ENCODE measurements around the gene AGPAT3.

Gene AGPAT3

GRCh38 chr21:44028287-44028659 lies 163.2 kb downstream of the AGPAT3 start:
- Histone ChIP-seq H3K9ac (ENCODE audit: low read depth, low read length) (no peak overlapping the region), H3K4me1 (ENCODE audit: control insufficient read depth, insufficient read depth, low read length) (peaks cover 16% of the 10 kb centered on the region), H3K36me3 (ENCODE audit: control insufficient read depth, insufficient read depth, low read length) (no peaks in the 10 kb centered on the region), H3K4me3 (ENCODE audit: low read depth, low read length) (no peak overlapping the region), H3K27me3 (ENCODE audit: control insufficient read depth, insufficient read depth, low read length) (no peaks in the 10 kb centered on the region), H3K9me3 (ENCODE audit: control insufficient read depth, insufficient read depth, low read length) (no peaks in the 10 kb centered on the region)

- H3K36me3 ChIP-seq (ENCODE audit: control insufficient read depth, insufficient read depth, low read length), result peaks cover under 1% of the 10 kb centered on the region
- no peak overlapping the region for H3K9ac ChIP-seq (ENCODE audit: low read depth, low read length)
- no peak overlapping the region for H3K4me3 ChIP-seq (ENCODE audit: low read depth, low read length)
- H3K4me1 ChIP-seq (ENCODE audit: control insufficient read depth, insufficient read depth, low read length), result peaks cover 16% of the 10 kb centered on the region
- no peaks in the 10 kb centered on the region for H3K9me3 ChIP-seq (ENCODE audit: control insufficient read depth, insufficient read depth, low read length)
- no peaks in the 10 kb centered on the region for H3K27me3 ChIP-seq (ENCODE audit: control insufficient read depth, insufficient read depth, low read length)
Observed at GRCh38 chr21:44029460-44030087, 164.6 kb downstream of the AGPAT3 start.

GRCh38 chr21:44035244-44035643 lies 170.2 kb downstream of the AGPAT3 start:
- no peak overlapping the region for H3K4me3 ChIP-seq (ENCODE audit: low read depth, low read length)
- no peaks in the 10 kb centered on the region for H3K4me1 ChIP-seq (ENCODE audit: control insufficient read depth, insufficient read depth, low read length)
- H3K9ac ChIP-seq (ENCODE audit: low read depth, low read length), result no peak overlapping the region
- no peaks in the 10 kb centered on the region for H3K9me3 ChIP-seq (ENCODE audit: control insufficient read depth, insufficient read depth, low read length)
- no peaks in the 10 kb centered on the region for H3K27me3 ChIP-seq (ENCODE audit: control insufficient read depth, insufficient read depth, low read length)
- H3K36me3 ChIP-seq (ENCODE audit: control insufficient read depth, insufficient read depth, low read length), result peaks cover 15% of the 10 kb centered on the region

Data from iPS-15b (cell line).